Astrocyte of the cerebellum (primary cell): ENCODE measurements around the gene TARBP1.

Experiments used
- DNase-seq: peaks from one replicate; pipeline ENCODE4 v3.0.0-alpha.2; 2011; ENCODE audit warnings: low read depth
- H3K4me3 ChIP-seq: 2 replicates; pipeline ENCODE4 v1.5.1; 2011; ENCODE audit warnings: mild to moderate bottlenecking, low read depth, low read length, moderate library complexity
- CTCF ChIP-seq: IDR thresholded peaks from 2 replicates; pipeline ENCODE4 v1.5.1; 2012; ENCODE audit warnings: low read length, low read depth, moderate library complexity, mild to moderate bottlenecking; ENCODE audit errors: missing control alignments
- in situ Hi-C: cut with HindIII; loops from 2 replicates; pipeline ENCODE4 v1.10.0; 2017; ENCODE audit warnings: low sequenced_read_pairs

Gene TARBP1

GRCh38 chr1:234515411-234515810 is 36.4 kb upstream of the TARBP1 start:
- in situ Hi-C loops, result no loop called here
- H3K4me3 ChIP-seq, result no peak overlapping the region
- no peak for TF ChIP-seq CTCF
- DNase-seq, result no peak

GRCh38 chr1:234512451-234512861 is 33.5 kb upstream of the TARBP1 start:
- in situ Hi-C loops, result no loop called here

GRCh38 chr1:234509457-234510328 is 30.7 kb upstream of the TARBP1 start:
- DNase-seq, result no peak
- no peak overlapping the region for H3K4me3 ChIP-seq
- TF ChIP-seq CTCF, result no peak
- in situ Hi-C loops, result no loop called here

More at GRCh38 chr1:234512451-234512861, 33.5 kb upstream of the TARBP1 start:
- no peak for TF ChIP-seq CTCF
- no peak for DNase-seq
- no peak overlapping the region for H3K4me3 ChIP-seq

- in situ Hi-C loops, result no loop called here
Observed at GRCh38 chr1:234507626-234508387, 28.8 kb upstream of the TARBP1 start.

GRCh38 chr1:234507089-234507488 is 28.1 kb upstream of the TARBP1 start:
- no peak overlapping the region for H3K4me3 ChIP-seq
- no peak for DNase-seq
- in situ Hi-C loops, result no loop called here
- no peak for TF ChIP-seq CTCF

More at GRCh38 chr1:234507626-234508387, 28.8 kb upstream of the TARBP1 start:
- no peak overlapping the region for H3K4me3 ChIP-seq
- DNase-seq, result no peak
- no peak for TF ChIP-seq CTCF

GRCh38 chr1:234505769-234506102 is 26.8 kb upstream of the TARBP1 start:
- DNase-seq, result no peak
- H3K4me3 ChIP-seq, result no peak overlapping the region
- no peak for TF ChIP-seq CTCF
- in situ Hi-C loops, result no loop called here
